ENCODE data around the gene NINL. TPM values are rescaled to one million over a fixed set of nuclear protein-coding genes. Genes with fewer than 3 reads are reported as not detected.

Gene NINL
- total RNA-seq, 3 donors from 2014 or later (not counting 1 experiment from before 2014, with no cell fraction given) = 3.1 to 6.9 (median 4.9) TPM

DNA sequence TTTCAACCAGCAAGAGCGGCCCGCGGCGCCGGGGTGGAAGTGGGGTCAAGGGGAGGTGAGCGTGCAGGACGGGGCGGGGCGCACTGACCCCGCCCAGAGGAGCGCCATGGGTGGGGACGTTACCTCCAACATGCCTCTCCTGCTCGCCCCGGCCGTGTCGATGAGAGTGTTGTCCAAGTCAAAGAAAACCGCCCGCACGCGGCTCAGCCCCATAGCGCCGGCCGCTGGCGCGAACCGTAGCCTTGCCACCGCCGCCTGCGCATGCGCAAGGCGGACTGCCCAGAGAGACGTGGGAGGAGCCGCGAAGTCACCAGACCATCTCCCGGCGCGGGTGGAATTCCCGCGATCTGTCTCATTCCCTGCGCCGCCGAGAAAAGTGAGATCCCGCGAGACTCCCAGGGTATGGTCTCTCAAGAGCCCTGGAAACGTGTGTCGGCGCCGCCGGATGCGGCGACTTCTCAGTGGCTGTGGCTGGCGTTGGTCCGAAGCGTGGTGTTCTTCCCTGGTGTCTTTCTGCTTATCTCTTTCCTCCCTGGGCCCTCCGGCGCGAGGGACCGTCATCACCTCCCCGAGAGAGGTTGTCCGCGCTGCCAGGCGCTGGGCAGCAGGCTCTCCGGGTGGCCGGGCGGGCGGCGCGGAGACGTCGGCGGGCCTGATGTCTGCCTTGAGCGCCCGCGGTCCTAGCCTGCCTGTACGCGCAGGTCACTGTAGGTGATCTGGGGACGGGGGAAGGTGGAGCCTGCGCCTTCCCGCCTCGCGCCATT is 38.6 kb upstream of the NINL start, which contains the start of gene NANP:
Gene NANP (minus strand): TSS at position 279 of the 764 bp plus-strand sequence. CDS start 66 bp downstream, at position 213.
- peaks cover 16% of the 10 kb centered on the region for H3K4me1 ChIP-seq (ENCODE audit: control insufficient read depth, insufficient read depth, low read length)
- DNase-seq (peak; percentile 81 to 93), ATAC-seq (peak; percentile 81 to 89 (median 82))
- H3K27me3 ChIP-seq (ENCODE audit: control insufficient read depth, insufficient read depth, low read length) = no peaks in the 10 kb centered on the region
- peak within 1 kb of the TSS; percentile 89 for H3K27ac ChIP-seq (ENCODE audit: low read length)
- peak within 1 kb of the TSS; percentile 97 for H3K4me3 Mint-ChIP-seq
- no peaks in the 10 kb centered on the region for H3K9me3 Mint-ChIP-seq
- peak within 1 kb of the TSS; percentile 92 to 96 for H3K27ac Mint-ChIP-seq
- H3K27me3 Mint-ChIP-seq (ENCODE audit: low read depth in 2 of 2) = no peaks in the 10 kb centered on the region
- peak within 1 kb of the TSS; percentile 89 for H3K4me3 ChIP-seq (ENCODE audit: low read length)
- H3K36me3 Mint-ChIP-seq = no peaks in the 10 kb centered on the region
- intact Hi-C loops (cut with micrococcal nuclease) = loop anchor here (1.0 kb wide), 1 partner anchor 72 kb away; the partner anchor contains the start of gene ZNF337
- H3K36me3 ChIP-seq (ENCODE audit: control insufficient read depth, insufficient read depth, low read length) = no peaks in the 10 kb centered on the region
- WGBS (ENCODE audit: insufficient coverage) = under 1% methylated on average over 81 of the region's 81 CpGs
- TF ChIP-seq, protein P1, sequence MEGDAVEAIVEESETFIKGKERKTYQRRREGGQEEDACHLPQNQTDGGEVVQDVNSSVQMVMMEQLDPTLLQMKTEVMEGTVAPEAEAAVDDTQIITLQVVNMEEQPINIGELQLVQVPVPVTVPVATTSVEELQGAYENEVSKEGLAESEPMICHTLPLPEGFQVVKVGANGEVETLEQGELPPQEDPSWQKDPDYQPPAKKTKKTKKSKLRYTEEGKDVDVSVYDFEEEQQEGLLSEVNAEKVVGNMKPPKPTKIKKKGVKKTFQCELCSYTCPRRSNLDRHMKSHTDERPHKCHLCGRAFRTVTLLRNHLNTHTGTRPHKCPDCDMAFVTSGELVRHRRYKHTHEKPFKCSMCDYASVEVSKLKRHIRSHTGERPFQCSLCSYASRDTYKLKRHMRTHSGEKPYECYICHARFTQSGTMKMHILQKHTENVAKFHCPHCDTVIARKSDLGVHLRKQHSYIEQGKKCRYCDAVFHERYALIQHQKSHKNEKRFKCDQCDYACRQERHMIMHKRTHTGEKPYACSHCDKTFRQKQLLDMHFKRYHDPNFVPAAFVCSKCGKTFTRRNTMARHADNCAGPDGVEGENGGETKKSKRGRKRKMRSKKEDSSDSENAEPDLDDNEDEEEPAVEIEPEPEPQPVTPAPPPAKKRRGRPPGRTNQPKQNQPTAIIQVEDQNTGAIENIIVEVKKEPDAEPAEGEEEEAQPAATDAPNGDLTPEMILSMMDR (IDR thresholded peaks at IDR 0.05) = no peak
- peaks cover 24 to 30% of the 10 kb centered on the region in 2 donors for H3K4me1 Mint-ChIP-seq
- H3K9me3 ChIP-seq (ENCODE audit: control insufficient read depth, insufficient read depth, low read length) = no peaks in the 10 kb centered on the region

DNA sequence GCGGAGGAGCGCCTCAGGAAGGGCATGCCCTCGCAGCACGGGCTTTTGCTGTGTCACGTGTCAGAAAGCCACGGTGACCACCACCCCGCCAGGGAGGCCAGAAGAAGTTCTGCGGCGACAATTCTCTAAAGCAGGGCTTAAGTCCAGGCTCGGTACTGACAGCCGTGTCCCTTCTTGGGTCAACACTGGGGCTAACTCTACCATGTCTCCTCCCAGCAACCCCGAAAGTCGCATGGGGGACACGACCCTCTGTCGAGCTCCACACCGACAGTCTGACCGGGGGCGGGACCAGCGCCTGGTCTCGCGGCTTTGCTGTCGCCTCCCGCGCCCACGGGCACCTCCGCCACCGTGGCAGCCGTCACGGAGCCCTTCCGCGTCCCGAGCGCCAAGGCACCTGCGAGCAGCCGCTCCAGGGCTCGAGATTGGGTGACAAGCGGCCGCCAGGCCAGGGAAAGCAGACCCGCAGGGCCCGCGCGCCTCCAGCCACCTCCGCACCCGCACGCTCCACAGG is 37.9 kb upstream of the NINL start:
- H3K27me3 Mint-ChIP-seq (ENCODE audit: low read depth in 2 of 2) = no peaks in the 10 kb centered on the region
- TF ChIP-seq, protein P1 (IDR thresholded peaks at IDR 0.05) = no peak
- H3K9me3 Mint-ChIP-seq = no peaks in the 10 kb centered on the region
- no peaks in the 10 kb centered on the region for H3K36me3 ChIP-seq (ENCODE audit: control insufficient read depth, insufficient read depth, low read length)
- peak overlapping the region; percentile 89 for H3K27ac ChIP-seq (ENCODE audit: low read length)
- under 1% methylated on average over 45 of the region's 45 CpGs for WGBS (ENCODE audit: insufficient coverage)
- H3K27me3 ChIP-seq (ENCODE audit: control insufficient read depth, insufficient read depth, low read length) = no peaks in the 10 kb centered on the region
- ATAC-seq = peak; percentile 3 to 15 (median 11)
- H3K4me1 ChIP-seq (ENCODE audit: control insufficient read depth, insufficient read depth, low read length) = peaks cover 16% of the 10 kb centered on the region
- intact Hi-C loops (cut with micrococcal nuclease) = loop anchor here (1.0 kb wide), 1 partner anchor 73 kb away; the partner anchor contains the start of gene ZNF337
- peak overlapping the region; percentile 92 to 96 for H3K27ac Mint-ChIP-seq
- H3K9me3 ChIP-seq (ENCODE audit: control insufficient read depth, insufficient read depth, low read length) = no peaks in the 10 kb centered on the region
- H3K36me3 Mint-ChIP-seq = no peaks in the 10 kb centered on the region
- H3K4me3 ChIP-seq (ENCODE audit: low read length) = peak overlapping the region; percentile 89
- H3K4me1 Mint-ChIP-seq = peaks cover 24 to 30% of the 10 kb centered on the region in 2 donors
- peak in 1 of 2 donors; percentile 49 for DNase-seq
- peak overlapping the region; percentile 97 for H3K4me3 Mint-ChIP-seq

DNA sequence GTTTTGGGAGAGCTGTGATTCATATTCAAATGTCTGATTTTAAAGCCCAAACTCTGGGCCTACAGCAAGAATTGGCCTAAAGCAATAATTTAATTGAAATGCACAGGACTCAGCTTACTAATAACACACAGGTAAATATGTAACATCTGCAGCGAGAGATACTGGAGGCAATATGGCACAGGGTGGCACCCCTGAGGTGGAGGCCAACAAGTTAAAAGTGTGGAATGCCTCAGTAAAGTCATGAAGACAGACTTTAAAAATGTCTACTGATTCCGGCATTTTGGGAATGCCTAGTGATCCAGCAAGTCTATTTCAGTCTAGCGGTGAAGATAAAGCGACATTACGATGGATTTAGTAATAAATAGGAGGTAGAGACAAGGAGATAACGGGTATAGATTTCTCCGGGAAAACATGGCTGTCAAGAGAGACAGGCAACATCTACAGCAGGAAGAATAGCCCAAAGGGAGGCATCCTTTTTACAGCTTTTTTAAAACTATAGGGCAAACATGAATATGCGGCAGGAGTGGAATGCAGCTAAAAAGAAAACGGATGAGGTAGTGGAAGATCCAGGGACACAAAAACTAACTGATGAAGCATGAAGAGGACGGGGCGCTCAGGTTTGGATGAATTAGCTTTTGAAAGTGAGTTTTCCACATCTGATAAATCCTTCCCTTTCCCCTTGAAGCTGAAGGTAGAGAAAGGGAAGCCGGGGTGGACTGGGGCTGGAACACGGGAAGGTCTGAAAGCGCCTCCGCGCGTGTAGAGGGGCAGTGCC is 37.3 kb upstream of the NINL start:
- peaks cover 16% of the 10 kb centered on the region for H3K4me1 ChIP-seq (ENCODE audit: control insufficient read depth, insufficient read depth, low read length)
- DNase-seq = peak in 1 of 2 donors; percentile 41
- H3K27me3 Mint-ChIP-seq (ENCODE audit: low read depth in 2 of 2) = no peaks in the 10 kb centered on the region

More for the DNA sequence above, 37.3 kb upstream of the NINL start:
- ATAC-seq = no peak
- H3K9me3 Mint-ChIP-seq = no peaks in the 10 kb centered on the region
- H3K4me3 Mint-ChIP-seq = peak overlapping the region; percentile 97
- peak overlapping the region; percentile 92 to 96 for H3K27ac Mint-ChIP-seq
- peaks cover 24 to 36% of the 10 kb centered on the region in 2 donors for H3K4me1 Mint-ChIP-seq
- Histone ChIP-seq H3K9me3 (ENCODE audit: control insufficient read depth, insufficient read depth, low read length) (no peaks in the 10 kb centered on the region), H3K27me3 (ENCODE audit: control insufficient read depth, insufficient read depth, low read length) (no peaks in the 10 kb centered on the region), H3K36me3 (ENCODE audit: control insufficient read depth, insufficient read depth, low read length) (no peaks in the 10 kb centered on the region), H3K4me3 (ENCODE audit: low read length) (peak overlapping the region; percentile 89), H3K27ac (ENCODE audit: low read length) (peak overlapping the region; percentile 89)
- WGBS (ENCODE audit: insufficient coverage) = 52% methylated on average over 15 of the region's 17 CpGs
- H3K36me3 Mint-ChIP-seq = no peaks in the 10 kb centered on the region
- intact Hi-C loops (cut with micrococcal nuclease) = loop anchor here (1.0 kb wide), 1 partner anchor 74 kb away; the partner anchor contains the start of gene ZNF337
- TF ChIP-seq, protein P1 (IDR thresholded peaks at IDR 0.05) = no peak
